Stromal cell of bone marrow (primary cell): ENCODE measurements around the gene CARD6.
A peak's percentile ranks its signal among the peaks of the same experiment; 100 is the strongest.
"Not testable (repeated sequence)": the region's sequence is repeated elsewhere in the genome, so short reads cannot be mapped to it uniquely, and the experiment has no call there.

ENCODE experiments used
- DNase-seq: peaks from one replicate; pipeline ENCODE4 v3.0.0-alpha.2; 2012; ENCODE audit warnings: low read depth

Gene CARD6

GRCh38 chr5:40873286-40873880, 32.2 kb downstream of the CARD6 start:
- no peak for DNase-seq

- DNase-seq = no peak
Measured at GRCh38 chr5:40875958-40876357, 34.8 kb downstream of the CARD6 start.

- no peak for DNase-seq
Measured at GRCh38 chr5:40877371-40877988, 36.3 kb downstream of the CARD6 start.

GRCh38 chr5:40879163-40879942, 38.2 kb downstream of the CARD6 start:
- no peak for DNase-seq

GRCh38 chr5:40882291-40882690, 41.1 kb downstream of the CARD6 start:
- DNase-seq = no peak

GRCh38 chr5:40883051-40883450, 41.9 kb downstream of the CARD6 start:
- DNase-seq = not testable (repeated sequence)

- not testable (repeated sequence) for DNase-seq
Measured at GRCh38 chr5:40895440-40896425, 54.6 kb downstream of the CARD6 start.

GRCh38 chr5:40904205-40904993, 63.2 kb downstream of the CARD6 start:
- DNase-seq = peak; percentile 77

GRCh38 chr5:40904994-40905306, 63.8 kb downstream of the CARD6 start:
- DNase-seq = no peak

- no peak for DNase-seq
Measured at GRCh38 chr5:40906351-40906751, 65.2 kb downstream of the CARD6 start.

- DNase-seq = no peak
Measured at GRCh38 chr5:40909264-40909663, 68.1 kb downstream of the CARD6 start, which contains the start of gene C7. C7 (plus strand) TSS chr5:40909497; CDS start chr5:40909611, 114 bp downstream.

- DNase-seq = no peak
Measured at GRCh38 chr5:40909723-40910122, 68.6 kb downstream of the CARD6 start.
